NCI-H345 (cell line): Measurements from ENCODE around the gene HLA-DMA.

Experiments used
- DNase-seq: peaks from one replicate; lab custom pipeline; 2025; lab: John Stamatoyannopoulos, UW

Gene HLA-DMA

DNA sequence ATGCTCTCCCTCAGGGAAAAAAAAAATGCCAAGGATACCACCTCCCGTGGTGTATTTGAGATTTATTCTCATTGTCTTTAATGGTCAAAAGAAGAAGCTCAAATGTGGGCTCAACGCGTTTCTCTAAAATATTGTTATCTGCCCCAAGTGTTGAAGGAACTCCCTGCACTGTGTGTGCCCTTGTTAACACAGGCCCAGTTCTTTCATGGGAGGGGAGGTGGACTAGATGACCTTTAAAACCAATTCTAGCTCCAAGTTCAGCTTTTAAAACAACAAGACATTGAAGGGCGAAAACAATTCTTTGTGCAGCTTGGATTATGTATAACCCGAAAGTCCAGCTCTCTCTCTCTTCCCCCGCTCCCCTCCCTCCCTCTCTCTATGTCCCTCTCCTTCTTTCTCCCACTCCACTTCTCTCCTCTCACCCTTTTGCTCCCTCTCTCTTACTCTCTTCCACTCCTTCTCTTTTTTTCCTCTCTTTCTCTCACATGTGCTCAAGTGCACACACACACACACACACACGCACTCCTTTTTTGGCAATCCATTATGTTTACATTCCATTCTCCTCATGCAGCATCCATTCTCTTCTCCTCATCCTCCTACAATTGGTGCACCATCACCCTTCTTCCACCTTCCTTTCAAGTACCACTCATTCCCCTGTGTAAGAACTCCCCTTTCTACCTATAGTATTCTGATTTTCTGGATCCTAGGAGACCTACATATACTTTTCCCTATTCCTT, 20.6 kb downstream of the HLA-DMA start:
- DNase-seq, result no peak

DNA sequence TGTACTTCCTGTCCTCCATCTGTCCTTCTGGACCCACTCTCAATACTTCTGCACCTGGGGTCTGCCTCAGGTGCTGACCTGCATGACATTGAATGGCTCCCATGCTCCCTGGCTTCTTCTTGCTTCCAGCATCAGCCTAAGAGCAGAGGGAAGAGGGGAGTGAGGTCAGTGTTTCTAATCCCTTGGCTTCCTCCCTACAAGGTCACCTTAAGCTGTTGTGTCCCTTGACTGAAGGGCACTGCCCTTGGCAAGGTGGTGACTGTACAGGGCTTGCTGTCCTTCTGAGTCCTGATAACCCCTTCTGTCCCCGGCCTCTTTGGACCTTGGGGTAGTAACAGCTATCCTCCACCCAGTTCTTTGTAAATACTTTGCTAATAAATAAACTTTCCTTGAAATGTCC, 21.7 kb downstream of the HLA-DMA start:
- no peak for DNase-seq

DNA sequence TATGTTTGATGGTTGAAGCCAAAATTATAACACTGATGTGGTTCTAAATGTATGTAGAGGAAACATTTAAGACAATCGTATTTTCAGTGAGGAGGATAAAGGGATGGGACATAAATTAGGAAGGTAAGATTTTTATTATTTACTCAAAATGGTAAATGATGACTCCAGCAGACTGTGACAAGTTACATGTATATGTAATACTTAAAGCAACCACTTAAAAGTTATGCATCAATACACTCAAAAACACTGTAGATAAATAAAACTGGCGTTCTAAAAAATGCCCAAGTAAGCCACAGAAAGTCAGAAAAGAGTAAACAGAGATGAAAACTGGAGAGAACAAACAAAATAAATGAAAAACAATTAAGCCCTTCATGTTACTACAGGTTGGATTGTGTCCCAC, 30.8 kb downstream of the HLA-DMA start:
- DNase-seq, result no peak

DNA sequence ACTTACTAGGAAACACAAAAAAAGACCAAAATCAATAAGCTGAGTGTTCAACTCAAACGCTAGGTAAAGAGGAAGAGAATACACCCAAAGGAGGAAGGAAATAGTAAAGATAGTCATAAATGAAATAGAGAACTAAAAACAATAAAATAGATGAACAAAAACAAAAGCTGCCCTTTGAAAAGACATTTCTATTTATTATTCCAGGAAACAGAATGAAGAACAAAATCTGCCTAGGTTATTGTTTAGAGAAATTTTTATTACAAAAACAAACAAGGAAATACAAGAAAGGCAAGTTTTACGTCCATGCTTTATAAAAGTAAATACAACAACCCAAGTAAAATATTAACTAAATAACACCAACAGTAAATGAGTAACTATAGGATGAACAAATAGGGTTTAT, 32.2 kb downstream of the HLA-DMA start:
- DNase-seq, result no peak

DNA sequence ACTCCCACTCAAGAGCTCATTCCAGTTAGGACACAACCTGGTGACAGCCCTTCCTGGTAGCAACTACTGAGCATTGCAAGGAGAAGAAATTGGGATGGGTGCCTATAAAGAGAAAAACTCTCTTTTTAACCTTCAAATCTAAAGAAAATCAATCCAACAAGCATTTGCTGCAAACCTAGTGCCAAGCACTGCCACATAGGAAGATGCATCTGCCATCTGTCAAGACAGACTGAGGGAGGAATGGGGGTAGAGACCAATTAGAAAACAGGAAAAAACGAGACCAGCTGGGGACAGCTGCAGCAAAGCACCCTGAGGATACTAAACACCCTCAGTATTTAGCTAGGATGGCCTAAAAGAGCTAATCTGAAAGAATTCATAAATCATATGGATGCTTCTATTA, 39.9 kb downstream of the HLA-DMA start:
- DNase-seq, result no peak

GRCh38 chr6:32908897-32909296, 44.0 kb downstream of the HLA-DMA start:
- DNase-seq, result no peak

DNA sequence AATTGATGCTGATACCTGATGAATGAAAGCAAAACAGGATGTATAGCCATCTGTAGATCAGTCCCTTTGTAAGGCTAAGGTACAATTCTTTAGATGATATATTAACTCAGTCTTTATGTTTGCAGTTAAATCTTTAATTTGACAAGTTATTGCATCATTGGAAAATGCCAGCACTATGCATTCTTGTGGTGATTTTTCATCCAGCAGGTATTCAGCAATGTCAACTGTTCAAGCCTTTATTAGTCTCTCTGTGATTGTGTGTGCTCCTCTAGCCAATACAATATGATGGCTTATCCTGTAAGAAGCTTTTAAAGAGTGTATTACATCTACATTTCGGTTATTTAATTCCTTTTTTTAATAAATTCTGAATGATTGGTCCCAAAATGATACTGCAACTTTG, 46.4 kb downstream of the HLA-DMA start:
- DNase-seq, result no peak

DNA sequence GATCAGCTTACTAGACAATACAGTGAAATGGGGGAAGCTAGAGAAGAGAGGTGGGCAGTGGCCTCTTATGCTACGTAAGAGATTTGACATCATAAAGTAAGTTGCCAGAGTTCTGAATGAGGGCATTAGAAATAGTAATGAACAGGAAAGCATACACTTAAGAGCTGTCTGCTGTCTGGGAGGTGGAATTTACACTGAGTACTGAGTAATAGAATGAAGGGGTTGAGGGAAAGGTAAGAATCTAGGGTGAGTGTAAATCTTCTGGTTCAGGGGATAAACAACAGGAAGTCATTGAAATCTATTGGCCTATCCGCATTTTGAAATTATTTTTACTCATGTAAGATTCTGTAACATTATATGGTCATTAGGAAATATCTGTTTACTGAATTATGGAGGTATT, 47.8 kb downstream of the HLA-DMA start:
- DNase-seq, result no peak

GRCh38 chr6:32903952-32904351, 48.9 kb downstream of the HLA-DMA start:
- DNase-seq, result no peak
